ENCODE measurements around the gene RFPL1. TPM values are rescaled to one million over a fixed set of nuclear protein-coding genes. Genes with fewer than 3 reads are reported as not detected.
A peak's percentile ranks its signal among the peaks of the same experiment; 100 is the strongest.

Gene RFPL1
- total RNA-seq, 1 experiment from 2014 or later: not detected

GRCh38 chr22:29475550-29475949 lies 37.2 kb downstream of the RFPL1 start:
- peaks cover 25% of the 10 kb centered on the region for H3K4me1 ChIP-seq (ENCODE audit: low read length)
- H3K4me2 ChIP-seq (ENCODE audit: low read depth, low read length, poor library complexity, severe bottlenecking): peak overlapping the region; percentile 53
- H3K36me3 ChIP-seq (ENCODE audit: insufficient read depth, low read length): no peaks in the 10 kb centered on the region
- no peak overlapping the region for H3K27ac ChIP-seq (ENCODE audit: low read length)
- H4K20me1 ChIP-seq (ENCODE audit: insufficient read depth, low read depth, low read length): peaks cover 25% of the 10 kb centered on the region; the same call in 1 of the 2 replicates
- DNase-seq: peak; percentile 92
- no peak overlapping the region for H3K4me3 ChIP-seq (ENCODE audit: low read length)
- H3K9me3 ChIP-seq (ENCODE audit: low read length): no peaks in the 10 kb centered on the region
- H3K9ac ChIP-seq (ENCODE audit: low read length): no peak overlapping the region
- H3K9me2 ChIP-seq (replicated peaks; ENCODE audit: insufficient read depth, low read length): no peaks in the 10 kb centered on the region
- H3K79me2 ChIP-seq (ENCODE audit: low read length): no peaks in the 10 kb centered on the region
- no peak overlapping the region for H2AFZ ChIP-seq (ENCODE audit: low read length)
- H3K27me3 ChIP-seq (ENCODE audit: low read length): no peaks in the 10 kb centered on the region

- Histone ChIP-seq H3K4me3 (ENCODE audit: low read length) (no peak overlapping the region), H4K20me1 (ENCODE audit: insufficient read depth, low read depth, low read length) (peaks cover 26% of the 10 kb centered on the region; the same call in 1 of the 2 replicates), H3K4me2 (ENCODE audit: low read depth, low read length, poor library complexity, severe bottlenecking) (peak overlapping the region; percentile 53), H3K36me3 (ENCODE audit: insufficient read depth, low read length) (no peaks in the 10 kb centered on the region), H3K9me2 (replicated peaks; ENCODE audit: insufficient read depth, low read length) (no peaks in the 10 kb centered on the region), H3K27me3 (ENCODE audit: low read length) (no peaks in the 10 kb centered on the region), H3K9ac (ENCODE audit: low read length) (no peak overlapping the region), H3K4me1 (ENCODE audit: low read length) (peaks cover 25% of the 10 kb centered on the region), H3K79me2 (ENCODE audit: low read length) (no peaks in the 10 kb centered on the region), H3K27ac (ENCODE audit: low read length) (no peak overlapping the region), H3K9me3 (ENCODE audit: low read length) (no peaks in the 10 kb centered on the region), H2AFZ (ENCODE audit: low read length) (no peak overlapping the region)
- no peak for DNase-seq
Observed at GRCh38 chr22:29476116-29476515, 37.7 kb downstream of the RFPL1 start.

GRCh38 chr22:29477723-29478318 lies 39.4 kb downstream of the RFPL1 start:
- no peaks in the 10 kb centered on the region for H3K36me3 ChIP-seq (ENCODE audit: insufficient read depth, low read length)
- H3K4me1 ChIP-seq (ENCODE audit: low read length): peaks cover 25% of the 10 kb centered on the region
- H3K4me3 ChIP-seq (ENCODE audit: low read length): no peak overlapping the region
- H3K4me2 ChIP-seq (ENCODE audit: low read depth, low read length, poor library complexity, severe bottlenecking): no peak overlapping the region
- no peaks in the 10 kb centered on the region for H3K79me2 ChIP-seq (ENCODE audit: low read length)
- no peak overlapping the region for H2AFZ ChIP-seq (ENCODE audit: low read length)
- no peaks in the 10 kb centered on the region for H3K27me3 ChIP-seq (ENCODE audit: low read length)
- H3K9ac ChIP-seq (ENCODE audit: low read length): no peak overlapping the region
- no peak overlapping the region for H3K27ac ChIP-seq (ENCODE audit: low read length)
- H3K9me3 ChIP-seq (ENCODE audit: low read length): no peaks in the 10 kb centered on the region
- peaks cover 28% of the 10 kb centered on the region; the same call in 1 of the 2 replicates for H4K20me1 ChIP-seq (ENCODE audit: insufficient read depth, low read depth, low read length)
- DNase-seq: no peak
- no peaks in the 10 kb centered on the region for H3K9me2 ChIP-seq (replicated peaks; ENCODE audit: insufficient read depth, low read length)

GRCh38 chr22:29478326-29479276 lies 40.2 kb downstream of the RFPL1 start:
- H3K36me3 ChIP-seq (ENCODE audit: insufficient read depth, low read length): no peaks in the 10 kb centered on the region
- H3K79me2 ChIP-seq (ENCODE audit: low read length): no peaks in the 10 kb centered on the region
- no peak overlapping the region for H3K4me3 ChIP-seq (ENCODE audit: low read length)
- peaks cover 25% of the 10 kb centered on the region for H3K4me1 ChIP-seq (ENCODE audit: low read length)
- no peak overlapping the region for H3K4me2 ChIP-seq (ENCODE audit: low read depth, low read length, poor library complexity, severe bottlenecking)
- H3K9ac ChIP-seq (ENCODE audit: low read length): no peak overlapping the region
- H3K9me3 ChIP-seq (ENCODE audit: low read length): no peaks in the 10 kb centered on the region
- peaks cover 28% of the 10 kb centered on the region; the same call in 1 of the 2 replicates for H4K20me1 ChIP-seq (ENCODE audit: insufficient read depth, low read depth, low read length)
- H2AFZ ChIP-seq (ENCODE audit: low read length): no peak overlapping the region
- H3K27me3 ChIP-seq (ENCODE audit: low read length): no peaks in the 10 kb centered on the region
- no peaks in the 10 kb centered on the region for H3K9me2 ChIP-seq (replicated peaks; ENCODE audit: insufficient read depth, low read length)
- H3K27ac ChIP-seq (ENCODE audit: low read length): no peak overlapping the region
- peak; percentile 74 for DNase-seq

GRCh38 chr22:29479417-29480261 lies 41.3 kb downstream of the RFPL1 start, which contains the start of gene NEFH:
Gene NEFH, plus strand, starts transcription at chr22:29480218. Its CDS starts 45 bp downstream, at chr22:29480263.
- Histone ChIP-seq H3K9me2 (replicated peaks; ENCODE audit: insufficient read depth, low read length) (no peaks in the 10 kb centered on the region), H3K4me1 (ENCODE audit: low read length) (peaks cover 25% of the 10 kb centered on the region), H3K9ac (ENCODE audit: low read length) (no peak within 1 kb of the TSS), H3K36me3 (ENCODE audit: insufficient read depth, low read length) (no peaks in the 10 kb centered on the region), H3K9me3 (ENCODE audit: low read length) (no peaks in the 10 kb centered on the region), H3K27ac (ENCODE audit: low read length) (no peak within 1 kb of the TSS), H3K4me2 (ENCODE audit: low read depth, low read length, poor library complexity, severe bottlenecking) (no peak within 1 kb of the TSS), H2AFZ (ENCODE audit: low read length) (no peak within 1 kb of the TSS), H3K27me3 (ENCODE audit: low read length) (no peaks in the 10 kb centered on the region), H3K4me3 (ENCODE audit: low read length) (no peak within 1 kb of the TSS), H4K20me1 (ENCODE audit: insufficient read depth, low read depth, low read length) (peaks cover 22% of the 10 kb centered on the region; the same call in 1 of the 2 replicates), H3K79me2 (ENCODE audit: low read length) (no peaks in the 10 kb centered on the region)
- DNase-seq: no peak

GRCh38 chr22:29480262-29480511 lies 41.8 kb downstream of the RFPL1 start:
- no peaks in the 10 kb centered on the region for H3K36me3 ChIP-seq (ENCODE audit: insufficient read depth, low read length)
- peaks cover 24% of the 10 kb centered on the region for H3K4me1 ChIP-seq (ENCODE audit: low read length)
- no peak overlapping the region for H3K27ac ChIP-seq (ENCODE audit: low read length)
- no peaks in the 10 kb centered on the region for H3K79me2 ChIP-seq (ENCODE audit: low read length)
- H2AFZ ChIP-seq (ENCODE audit: low read length): no peak overlapping the region
- peaks cover 22% of the 10 kb centered on the region; the same call in 1 of the 2 replicates for H4K20me1 ChIP-seq (ENCODE audit: insufficient read depth, low read depth, low read length)
- H3K9ac ChIP-seq (ENCODE audit: low read length): no peak overlapping the region
- H3K27me3 ChIP-seq (ENCODE audit: low read length): no peaks in the 10 kb centered on the region
- no peaks in the 10 kb centered on the region for H3K9me3 ChIP-seq (ENCODE audit: low read length)
- no peaks in the 10 kb centered on the region for H3K9me2 ChIP-seq (replicated peaks; ENCODE audit: insufficient read depth, low read length)
- no peak for DNase-seq
- H3K4me2 ChIP-seq (ENCODE audit: low read depth, low read length, poor library complexity, severe bottlenecking): no peak overlapping the region
- H3K4me3 ChIP-seq (ENCODE audit: low read length): no peak overlapping the region

GRCh38 chr22:29480512-29481264 lies 42.3 kb downstream of the RFPL1 start:
- H3K4me3 ChIP-seq (ENCODE audit: low read length): no peak overlapping the region
- DNase-seq: no peak
- no peaks in the 10 kb centered on the region for H3K27me3 ChIP-seq (ENCODE audit: low read length)
- peaks cover 19% of the 10 kb centered on the region for H3K4me1 ChIP-seq (ENCODE audit: low read length)
- H3K9me3 ChIP-seq (ENCODE audit: low read length): no peaks in the 10 kb centered on the region
- H3K9me2 ChIP-seq (replicated peaks; ENCODE audit: insufficient read depth, low read length): no peaks in the 10 kb centered on the region
- H3K4me2 ChIP-seq (ENCODE audit: low read depth, low read length, poor library complexity, severe bottlenecking): no peak overlapping the region
- no peaks in the 10 kb centered on the region for H3K79me2 ChIP-seq (ENCODE audit: low read length)
- no peaks in the 10 kb centered on the region for H3K36me3 ChIP-seq (ENCODE audit: insufficient read depth, low read length)
- no peak overlapping the region for H2AFZ ChIP-seq (ENCODE audit: low read length)
- no peak overlapping the region for H3K27ac ChIP-seq (ENCODE audit: low read length)
- H4K20me1 ChIP-seq (ENCODE audit: insufficient read depth, low read depth, low read length): peaks cover 22% of the 10 kb centered on the region; the same call in 1 of the 2 replicates
- no peak overlapping the region for H3K9ac ChIP-seq (ENCODE audit: low read length)

All from Karpas-422 (cell line).